ENCODE measurements around the gene LY6G6F.
"Not testable (repeated sequence)": the region's sequence is repeated elsewhere in the genome, so short reads cannot be mapped to it uniquely, and the experiment has no call there.

Gene LY6G6F

DNA sequence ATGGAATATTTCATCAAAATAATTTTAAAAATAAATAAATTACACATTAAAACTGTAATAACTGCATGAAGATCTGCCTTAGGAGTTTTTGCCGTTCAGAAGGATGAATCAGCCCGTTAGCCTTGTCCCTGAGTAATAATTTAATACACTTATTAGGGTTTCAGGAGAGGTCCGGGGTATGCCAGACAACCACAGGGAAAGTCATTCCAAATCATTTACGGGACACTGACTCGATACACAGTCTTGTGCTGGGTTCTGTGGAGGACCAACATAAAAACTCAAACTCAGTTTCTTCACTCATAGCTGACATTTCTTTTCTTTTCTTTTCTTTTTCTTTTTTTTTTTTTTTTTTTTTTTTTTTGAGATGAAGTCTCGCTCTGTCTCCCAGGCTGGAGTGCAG, 735 bp upstream of the LY6G6F start:
- DNase-seq, result no peak

GRCh38 chr6:31707701-31708100, 1.0 kb downstream of the LY6G6F start:
- no peak for DNase-seq

- no peak for DNase-seq
Observed at GRCh38 chr6:31708224-31708623, 1.6 kb downstream of the LY6G6F start.

DNA sequence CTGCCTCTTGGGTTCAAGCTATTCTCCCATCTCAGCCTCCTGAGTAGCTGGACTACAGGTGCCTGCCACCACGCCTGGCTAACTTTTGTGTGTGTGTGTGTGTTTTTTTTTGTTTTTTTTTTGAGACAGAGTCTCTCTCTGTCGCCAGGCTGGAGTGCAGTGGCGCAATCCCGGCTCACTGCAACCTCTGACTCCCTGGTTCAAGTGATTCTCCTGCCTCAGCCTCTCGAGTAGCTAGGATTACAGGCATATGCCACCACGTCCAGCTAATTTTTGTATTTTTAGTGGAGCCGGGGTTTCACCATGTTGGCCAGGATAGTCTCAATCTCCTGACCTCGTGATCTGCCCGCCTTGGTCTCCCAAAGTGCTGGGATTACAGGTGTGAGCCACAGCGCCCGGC, 2.5 kb downstream of the LY6G6F start:
- not testable (repeated sequence) for DNase-seq

- DNase-seq, result no peak
Observed at GRCh38 chr6:31710523-31711219, 4.0 kb downstream of the LY6G6F start.

- peak; percentile 92 for DNase-seq
Observed at GRCh38 chr6:31711233-31711632, 4.6 kb downstream of the LY6G6F start.

- peak; percentile 66 for DNase-seq
Observed at GRCh38 chr6:31712296-31712695, 5.6 kb downstream of the LY6G6F start.

DNA sequence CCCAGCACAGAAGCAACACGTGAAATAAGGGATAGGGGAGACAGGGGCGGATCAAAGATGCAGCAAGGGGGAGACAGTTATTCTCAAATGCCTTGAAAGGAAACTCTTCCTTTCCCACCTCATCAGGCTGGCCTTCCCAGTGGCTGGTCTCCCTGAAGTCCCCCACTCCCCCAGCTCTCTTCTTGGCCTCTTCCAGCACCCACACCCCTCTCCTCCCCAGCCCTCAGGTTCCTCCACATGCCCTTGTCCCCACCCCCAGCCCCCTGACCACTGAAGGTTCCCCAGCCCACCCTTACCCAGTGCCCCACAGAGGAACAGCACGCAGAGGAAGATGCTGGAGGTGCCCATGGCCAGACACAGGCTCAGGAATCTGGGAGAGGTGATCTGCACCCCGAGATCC, 6.8 kb downstream of the LY6G6F start:
- no peak for DNase-seq

DNA sequence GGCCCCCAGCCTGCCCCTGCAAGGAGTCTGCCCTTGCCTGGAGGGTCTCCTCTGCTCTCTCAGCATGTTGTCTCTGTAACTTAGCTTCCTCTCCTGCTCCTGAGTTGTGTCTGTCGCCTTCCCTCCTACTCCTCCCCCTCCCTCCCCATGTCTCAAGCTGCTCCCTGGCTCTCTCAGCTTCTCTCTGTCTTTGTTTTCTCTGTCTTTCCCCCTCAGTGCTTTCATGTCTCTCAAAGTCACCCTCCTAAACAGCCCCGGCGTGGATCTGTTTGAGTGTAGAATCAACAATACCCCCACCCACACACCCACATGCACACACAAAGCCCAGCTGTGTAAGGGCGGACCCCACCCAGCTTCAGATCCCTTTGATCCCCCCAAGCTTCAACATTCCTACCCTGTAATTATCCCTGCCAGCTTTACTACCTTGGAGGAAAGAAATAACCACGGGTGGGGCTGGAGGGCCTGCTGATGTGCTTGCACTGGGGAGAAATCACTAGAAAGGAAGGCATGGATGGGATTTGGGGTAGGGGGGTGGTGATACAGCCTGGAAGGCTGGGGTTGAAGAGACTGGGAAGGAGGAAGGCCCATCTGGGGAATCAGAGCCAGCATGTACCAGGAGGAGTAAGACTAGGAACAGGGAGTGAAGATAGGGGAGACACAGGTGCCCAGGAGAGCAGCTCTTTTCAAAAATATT, 7.5 kb downstream of the LY6G6F start:
- DNase-seq, result no peak

GRCh38 chr6:31715022-31715958, 8.6 kb downstream of the LY6G6F start, which contains the start of gene LY6G6D:
Gene LY6G6D, plus strand, starts transcription at chr6:31715348. Its CDS starts 8 bp downstream, at chr6:31715356.
- DNase-seq, result no peak

- DNase-seq, result no peak
Observed at GRCh38 chr6:31717499-31718222, 11.0 kb downstream of the LY6G6F start.

- no peak for DNase-seq
Observed at GRCh38 chr6:31718265-31718664, 11.6 kb downstream of the LY6G6F start.

- DNase-seq, result no peak
Observed at GRCh38 chr6:31719001-31719400, 12.3 kb downstream of the LY6G6F start.

DNA sequence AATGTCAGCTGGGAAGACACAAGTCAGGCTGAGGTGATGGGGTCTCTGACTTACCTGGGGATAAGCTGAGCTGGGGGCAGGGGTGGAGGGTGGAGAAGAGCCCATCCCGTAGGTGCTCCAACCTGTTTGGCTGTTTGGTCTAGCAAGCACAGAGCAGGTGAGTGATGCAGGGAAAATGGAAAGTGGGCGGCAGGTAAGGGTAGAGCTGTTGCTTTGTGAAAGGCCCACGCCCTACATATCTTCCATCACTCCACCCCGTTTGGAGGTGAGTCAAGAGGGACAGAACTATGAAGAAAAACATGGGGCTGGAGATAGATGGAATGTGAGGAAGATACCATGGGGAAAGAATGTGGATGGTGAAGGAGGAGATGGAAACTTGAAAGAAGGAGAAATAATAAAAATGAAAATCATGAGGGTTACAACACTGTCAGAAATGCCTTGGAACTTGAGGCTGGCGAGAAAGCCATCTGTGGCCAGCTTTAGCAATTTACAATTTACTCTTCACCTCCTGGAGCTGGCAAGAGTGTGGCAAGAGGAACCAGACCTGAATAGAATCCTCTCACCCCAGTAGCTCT, 13.6 kb downstream of the LY6G6F start:
- DNase-seq, result no peak

- DNase-seq, result no peak
Observed at GRCh38 chr6:31721351-31722020, 14.8 kb downstream of the LY6G6F start, which contains the start of gene LY6G6C. Gene LY6G6C, minus strand, starts transcription at chr6:31721746. Its CDS starts 67 bp downstream, at chr6:31721679.

DNA sequence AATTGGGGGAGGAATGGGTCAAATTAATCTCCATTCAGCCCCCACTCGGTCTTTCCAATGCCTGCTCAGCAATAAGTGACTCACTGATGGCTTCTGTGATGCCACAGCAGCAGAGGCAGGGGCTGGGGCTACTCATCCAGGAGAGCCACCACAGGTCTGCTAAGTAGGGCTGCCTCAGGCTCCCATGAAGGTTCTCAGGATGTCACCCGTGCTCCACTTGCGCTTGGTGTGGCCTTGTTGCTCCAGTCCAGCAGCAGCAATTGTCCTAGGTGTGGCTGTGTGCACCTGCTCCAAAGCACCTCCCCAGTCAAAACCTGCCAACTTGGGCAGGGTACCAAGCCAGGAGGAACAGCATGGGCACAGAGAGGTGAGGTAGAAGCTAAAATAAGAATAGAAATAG, 15.5 kb downstream of the LY6G6F start:
- no peak for DNase-seq

DNA sequence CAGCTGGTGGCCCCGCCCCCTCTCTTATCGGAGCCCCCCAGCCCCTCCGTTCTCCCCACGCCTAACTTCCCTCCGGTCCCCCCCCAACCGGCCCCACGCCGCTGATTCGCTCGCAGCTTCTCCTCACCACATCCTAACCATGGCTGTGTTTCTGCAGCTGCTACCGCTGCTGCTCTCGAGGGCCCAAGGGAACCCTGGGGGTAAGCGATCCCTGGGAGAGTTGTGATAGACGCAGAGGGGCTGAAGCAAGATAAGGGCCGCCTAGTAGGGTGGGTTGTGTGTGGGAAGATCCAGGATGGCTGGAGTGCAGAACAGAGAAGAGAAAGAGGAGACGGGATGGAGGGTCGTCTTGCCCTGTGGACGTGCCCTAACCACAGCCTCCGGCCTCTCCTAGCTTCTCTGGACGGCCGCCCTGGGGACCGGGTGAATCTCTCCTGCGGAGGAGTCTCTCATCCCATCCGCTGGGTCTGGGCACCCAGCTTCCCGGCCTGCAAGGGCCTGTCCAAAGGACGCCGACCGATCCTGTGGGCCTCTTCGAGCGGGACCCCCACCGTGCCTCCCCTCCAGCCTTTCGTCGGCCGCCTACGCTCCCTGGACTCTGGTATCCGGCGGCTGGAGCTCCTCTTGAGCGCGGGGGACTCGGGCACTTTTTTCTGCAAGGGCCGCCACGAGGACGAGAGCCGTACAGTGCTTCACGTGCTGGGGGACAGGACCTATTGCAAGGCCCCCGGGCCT, 16.7 kb downstream of the LY6G6F start, which contains the start of gene MPIG6B:
MPIG6B (plus strand) TSS at position 129 of the 735 bp plus-strand sequence; CDS start at position 140, 11 bp downstream.
- DNase-seq, result no peak

GRCh38 chr6:31723980-31724691, 17.5 kb downstream of the LY6G6F start:
- DNase-seq, result no peak

- DNase-seq, result peak; percentile 55
Observed at GRCh38 chr6:31725502-31726350, 19.1 kb downstream of the LY6G6F start.

Measured in hematopoietic multipotent progenitor cell treated with erythropoietin and hydrocortisone succinate and interleukin-3 and kit ligand, for 8 days (in vitro differentiated cells).